Neural progenitor cell (in vitro differentiated cells): ENCODE measurements around the gene UBAP1.

ENCODE experiments used
- CTCF ChIP-seq: fragments of 200-600 bp; sonication (generic); IDR thresholded peaks from 2 replicates; pipeline ENCODE4 v1.5.1; 2017; ENCODE audit warnings: antibody characterized with exemption, mild to moderate bottlenecking
- EZH2 ChIP-seq: fragments of 200-600 bp; sonication (generic); IDR thresholded peaks from 2 replicates; pipeline ENCODE4 v1.6.1; 2017; ENCODE audit warnings: antibody characterized with exemption, mild to moderate bottlenecking, moderate library complexity

GRCh38 chr9:34282096-34282495, 103.3 kb downstream of the UBAP1 start:
- TF ChIP-seq CTCF (no peak), EZH2 (no peak)
